ENCODE measurements around the gene HDAC10. TPM values are rescaled to one million over a fixed set of nuclear protein-coding genes. Genes with fewer than 3 reads are reported as not detected.

The HDAC10 gene
- total and polyA plus RNA-seq, 2 experiments from 2014 or later, result 23.8 to 30.2 TPM

GRCh38 chr22:50298937-50299784, 48.1 kb upstream of the HDAC10 start:
- no peak for TF ChIP-seq CTCF (IDR thresholded peaks at IDR 0.05; ENCODE audit: poor library complexity)
- no peak for TF ChIP-seq EZH2phosphoT487 (IDR thresholded peaks at IDR 0.05; ENCODE audit: low read depth, severe bottlenecking, unreplicated experiment)
- TF ChIP-seq EZH2 (IDR thresholded peaks at IDR 0.05; ENCODE audit: borderline replicate concordance), result no peak
- Histone ChIP-seq H3K79me2 (peaks cover 99% of the 10 kb centered on the region), H3K4me3 (peak overlapping the region; percentile 5), H3K27ac (peak overlapping the region; percentile 98), H3K9me2 (replicated peaks; ENCODE audit: insufficient read depth) (no peaks in the 10 kb centered on the region), H3K27me3 (no peaks in the 10 kb centered on the region), H3K36me3 (replicated peaks; ENCODE audit: insufficient read depth, low read depth) (no peaks in the 10 kb centered on the region), H3K4me1 (ENCODE audit: insufficient read depth) (peaks cover 92% of the 10 kb centered on the region), H3K9me3 (ENCODE audit: low read depth) (no peaks in the 10 kb centered on the region), H2AFZ (no peak overlapping the region), H3K4me2 (peak overlapping the region; percentile 98), H4K20me1 (ENCODE audit: insufficient read depth, poor library complexity, severe bottlenecking) (peaks cover 88% of the 10 kb centered on the region)
- peak; percentile 70 for DNase-seq (ENCODE audit: low spot score)
- 29% methylated on average over 29 of the region's 59 CpGs for WGBS (ENCODE audit: low lambda C conversion rate, missing lambda C conversion rate)

- H3K9me2 ChIP-seq (replicated peaks; ENCODE audit: insufficient read depth), result no peaks in the 10 kb centered on the region
- no peak for TF ChIP-seq EZH2phosphoT487 (IDR thresholded peaks at IDR 0.05; ENCODE audit: low read depth, severe bottlenecking, unreplicated experiment)
- no peak for TF ChIP-seq CTCF (IDR thresholded peaks at IDR 0.05; ENCODE audit: poor library complexity)
- no peak for TF ChIP-seq EZH2 (IDR thresholded peaks at IDR 0.05; ENCODE audit: borderline replicate concordance)
- H3K79me2 ChIP-seq, result peaks cover 97% of the 10 kb centered on the region
- no peaks in the 10 kb centered on the region for H3K36me3 ChIP-seq (replicated peaks; ENCODE audit: insufficient read depth, low read depth)
- H3K4me3 ChIP-seq, result no peak overlapping the region
- H3K9me3 ChIP-seq (ENCODE audit: low read depth), result no peaks in the 10 kb centered on the region
- no peaks in the 10 kb centered on the region for H3K27me3 ChIP-seq
- DNase-seq (ENCODE audit: low spot score), result no peak
- peaks cover 82% of the 10 kb centered on the region for H4K20me1 ChIP-seq (ENCODE audit: insufficient read depth, poor library complexity, severe bottlenecking)
- H3K4me2 ChIP-seq, result peak overlapping the region; percentile 98
- no peak overlapping the region for H2AFZ ChIP-seq
- WGBS (ENCODE audit: low lambda C conversion rate, missing lambda C conversion rate), result 75% methylated on average over 4 of the region's 4 CpGs
- peak overlapping the region; percentile 83 for H3K27ac ChIP-seq
- H3K4me1 ChIP-seq (ENCODE audit: insufficient read depth), result peaks cover 92% of the 10 kb centered on the region
Observed at GRCh38 chr22:50298266-50298637, 47.2 kb upstream of the HDAC10 start.

- H3K27ac ChIP-seq, result peak overlapping the region; percentile 83
- no peak for DNase-seq (ENCODE audit: low spot score)
- no peaks in the 10 kb centered on the region for H3K9me3 ChIP-seq (ENCODE audit: low read depth)
- no peaks in the 10 kb centered on the region for H3K27me3 ChIP-seq
- peaks cover 82% of the 10 kb centered on the region for H4K20me1 ChIP-seq (ENCODE audit: insufficient read depth, poor library complexity, severe bottlenecking)
- no peak overlapping the region for H2AFZ ChIP-seq
- H3K4me2 ChIP-seq, result peak overlapping the region; percentile 98
- TF ChIP-seq EZH2 (IDR thresholded peaks at IDR 0.05; ENCODE audit: borderline replicate concordance), result no peak
- no peak for TF ChIP-seq CTCF (IDR thresholded peaks at IDR 0.05; ENCODE audit: poor library complexity)
- TF ChIP-seq EZH2phosphoT487 (IDR thresholded peaks at IDR 0.05; ENCODE audit: low read depth, severe bottlenecking, unreplicated experiment), result no peak
- peaks cover 92% of the 10 kb centered on the region for H3K4me1 ChIP-seq (ENCODE audit: insufficient read depth)
- no peaks in the 10 kb centered on the region for H3K9me2 ChIP-seq (replicated peaks; ENCODE audit: insufficient read depth)
- H3K79me2 ChIP-seq, result peaks cover 97% of the 10 kb centered on the region
- no peak overlapping the region for H3K4me3 ChIP-seq
- 96% methylated on average over 17 of the region's 20 CpGs for WGBS (ENCODE audit: low lambda C conversion rate, missing lambda C conversion rate)
- no peaks in the 10 kb centered on the region for H3K36me3 ChIP-seq (replicated peaks; ENCODE audit: insufficient read depth, low read depth)
Observed at GRCh38 chr22:50297510-50298265, 46.6 kb upstream of the HDAC10 start.
